ENCODE measurements around the gene CCDC110.

Gene CCDC110

DNA sequence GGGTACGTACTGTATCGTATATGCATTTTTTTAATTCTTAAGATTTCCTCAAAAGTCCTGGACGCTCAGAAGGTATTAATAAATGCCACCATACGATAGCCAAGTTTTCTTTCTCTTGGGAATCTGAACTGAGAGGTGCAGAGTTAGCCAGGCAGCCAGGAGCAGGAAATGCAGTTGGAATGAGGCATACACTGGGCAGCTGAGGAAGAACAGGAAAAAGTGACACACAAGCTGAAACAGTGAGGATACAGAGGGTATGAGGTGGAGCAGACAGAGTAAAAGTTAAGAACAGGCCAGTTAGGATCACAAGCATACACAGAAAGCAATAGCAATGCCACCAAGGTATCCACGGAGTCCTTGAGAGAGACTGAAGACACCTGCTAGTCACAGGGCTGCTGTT, 59.1 kb downstream of the CCDC110 start:
- no peak overlapping the region for H3K4me3 ChIP-seq (ENCODE audit: severe bottlenecking)
- ATAC-seq (ENCODE audit: low read depth) (no peak), DNase-seq (ENCODE audit: low spot score) (no peak)
- H3K27ac ChIP-seq (ENCODE audit: poor library complexity, severe bottlenecking), result no peak overlapping the region
- TF ChIP-seq, protein P1, sequence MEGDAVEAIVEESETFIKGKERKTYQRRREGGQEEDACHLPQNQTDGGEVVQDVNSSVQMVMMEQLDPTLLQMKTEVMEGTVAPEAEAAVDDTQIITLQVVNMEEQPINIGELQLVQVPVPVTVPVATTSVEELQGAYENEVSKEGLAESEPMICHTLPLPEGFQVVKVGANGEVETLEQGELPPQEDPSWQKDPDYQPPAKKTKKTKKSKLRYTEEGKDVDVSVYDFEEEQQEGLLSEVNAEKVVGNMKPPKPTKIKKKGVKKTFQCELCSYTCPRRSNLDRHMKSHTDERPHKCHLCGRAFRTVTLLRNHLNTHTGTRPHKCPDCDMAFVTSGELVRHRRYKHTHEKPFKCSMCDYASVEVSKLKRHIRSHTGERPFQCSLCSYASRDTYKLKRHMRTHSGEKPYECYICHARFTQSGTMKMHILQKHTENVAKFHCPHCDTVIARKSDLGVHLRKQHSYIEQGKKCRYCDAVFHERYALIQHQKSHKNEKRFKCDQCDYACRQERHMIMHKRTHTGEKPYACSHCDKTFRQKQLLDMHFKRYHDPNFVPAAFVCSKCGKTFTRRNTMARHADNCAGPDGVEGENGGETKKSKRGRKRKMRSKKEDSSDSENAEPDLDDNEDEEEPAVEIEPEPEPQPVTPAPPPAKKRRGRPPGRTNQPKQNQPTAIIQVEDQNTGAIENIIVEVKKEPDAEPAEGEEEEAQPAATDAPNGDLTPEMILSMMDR (IDR thresholded peaks at IDR 0.05; ENCODE audit: poor library complexity, severe bottlenecking), result no peak
- H3K36me3 ChIP-seq (ENCODE audit: low read depth), result peaks cover 67% of the 10 kb centered on the region
- no peaks in the 10 kb centered on the region for H3K9me3 ChIP-seq (ENCODE audit: severe bottlenecking)
- no peaks in the 10 kb centered on the region for H3K27me3 ChIP-seq (ENCODE audit: insufficient read depth, poor library complexity, severe bottlenecking)
- no peaks in the 10 kb centered on the region for H3K4me1 ChIP-seq (ENCODE audit: insufficient read depth, poor library complexity, severe bottlenecking)

DNA sequence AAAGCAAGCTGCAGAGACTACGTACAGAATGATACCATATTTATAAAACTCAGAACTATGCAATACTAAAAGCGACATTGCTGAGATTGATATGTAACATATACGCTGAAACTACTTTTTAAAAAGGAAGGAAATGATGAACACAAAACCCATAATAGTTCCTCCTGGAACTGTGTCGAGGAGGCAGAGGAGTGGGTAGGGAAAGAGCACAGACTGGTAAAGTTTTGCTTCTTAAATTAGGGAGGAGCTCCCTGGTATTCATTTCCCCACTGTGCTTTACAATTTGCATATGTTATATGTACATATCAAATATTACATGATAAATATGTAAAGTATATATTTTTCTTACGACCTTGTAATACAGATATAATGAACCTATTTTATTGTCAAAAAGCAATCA, 59.7 kb downstream of the CCDC110 start:
- H3K4me3 ChIP-seq (ENCODE audit: severe bottlenecking), result no peak overlapping the region
- ATAC-seq (ENCODE audit: low read depth) (no peak), DNase-seq (ENCODE audit: low spot score) (no peak)
- peaks cover 67% of the 10 kb centered on the region for H3K36me3 ChIP-seq (ENCODE audit: low read depth)
- TF ChIP-seq, protein P1 (IDR thresholded peaks at IDR 0.05; ENCODE audit: poor library complexity, severe bottlenecking), result no peak
- H3K27me3 ChIP-seq (ENCODE audit: insufficient read depth, poor library complexity, severe bottlenecking), result no peaks in the 10 kb centered on the region
- H3K4me1 ChIP-seq (ENCODE audit: insufficient read depth, poor library complexity, severe bottlenecking), result no peaks in the 10 kb centered on the region
- H3K27ac ChIP-seq (ENCODE audit: poor library complexity, severe bottlenecking), result no peak overlapping the region
- no peaks in the 10 kb centered on the region for H3K9me3 ChIP-seq (ENCODE audit: severe bottlenecking)

- Histone ChIP-seq H3K27me3 (ENCODE audit: insufficient read depth, poor library complexity, severe bottlenecking) (no peaks in the 10 kb centered on the region), H3K36me3 (ENCODE audit: low read depth) (peaks cover 49% of the 10 kb centered on the region), H3K9me3 (ENCODE audit: severe bottlenecking) (no peaks in the 10 kb centered on the region), H3K4me3 (ENCODE audit: severe bottlenecking) (no peak overlapping the region), H3K27ac (ENCODE audit: poor library complexity, severe bottlenecking) (no peak overlapping the region), H3K4me1 (ENCODE audit: insufficient read depth, poor library complexity, severe bottlenecking) (no peaks in the 10 kb centered on the region)
- DNase-seq (ENCODE audit: low spot score), result no peak
- TF ChIP-seq, protein P1 (IDR thresholded peaks at IDR 0.05; ENCODE audit: poor library complexity, severe bottlenecking), result no peak
- ATAC-seq (ENCODE audit: low read depth), result no peak
Measured at GRCh38 chr4:185408432-185408831, 63.1 kb downstream of the CCDC110 start.

- H3K27me3 ChIP-seq (ENCODE audit: insufficient read depth, poor library complexity, severe bottlenecking), result no peaks in the 10 kb centered on the region
- ATAC-seq (ENCODE audit: low read depth), result no peak
- H3K27ac ChIP-seq (ENCODE audit: poor library complexity, severe bottlenecking), result no peak overlapping the region
- no peaks in the 10 kb centered on the region for H3K4me1 ChIP-seq (ENCODE audit: insufficient read depth, poor library complexity, severe bottlenecking)
- no peak overlapping the region for H3K4me3 ChIP-seq (ENCODE audit: severe bottlenecking)
- DNase-seq (ENCODE audit: low spot score), result no peak
- peaks cover 70% of the 10 kb centered on the region for H3K36me3 ChIP-seq (ENCODE audit: low read depth)
- TF ChIP-seq, protein P1 (IDR thresholded peaks at IDR 0.05; ENCODE audit: poor library complexity, severe bottlenecking), result no peak
- no peaks in the 10 kb centered on the region for H3K9me3 ChIP-seq (ENCODE audit: severe bottlenecking)
Measured at GRCh38 chr4:185405296-185405999, 66.1 kb downstream of the CCDC110 start.

- Histone ChIP-seq H3K36me3 (ENCODE audit: low read depth) (peaks cover 71% of the 10 kb centered on the region), H3K4me3 (ENCODE audit: severe bottlenecking) (no peak overlapping the region), H3K4me1 (ENCODE audit: insufficient read depth, poor library complexity, severe bottlenecking) (no peaks in the 10 kb centered on the region), H3K27me3 (ENCODE audit: insufficient read depth, poor library complexity, severe bottlenecking) (no peaks in the 10 kb centered on the region), H3K9me3 (ENCODE audit: severe bottlenecking) (no peaks in the 10 kb centered on the region), H3K27ac (ENCODE audit: poor library complexity, severe bottlenecking) (no peak overlapping the region)
- ATAC-seq (ENCODE audit: low read depth) (no peak), DNase-seq (ENCODE audit: low spot score) (no peak)
- TF ChIP-seq, protein P1 (IDR thresholded peaks at IDR 0.05; ENCODE audit: poor library complexity, severe bottlenecking), result no peak
Measured at GRCh38 chr4:185404031-185404430, 67.5 kb downstream of the CCDC110 start.
